WI38 (cell line): ENCODE data around the gene TENM4.
A peak's percentile ranks its signal among the peaks of the same experiment; 100 is the strongest.

ENCODE experiments used
- H3K4me3 ChIP-seq: 2 replicates; pipeline ENCODE4 v1.5.1; 2011; ENCODE audit warnings: low read depth, mild to moderate bottlenecking, control low read depth, low read length
- TF ChIP-seq, protein P1 (sequence below): IDR thresholded peaks from 2 replicates; pipeline ENCODE4 v1.5.1; 2012; ENCODE audit warnings: low read depth, mild to moderate bottlenecking, control low read depth, low read length

Gene TENM4

DNA sequence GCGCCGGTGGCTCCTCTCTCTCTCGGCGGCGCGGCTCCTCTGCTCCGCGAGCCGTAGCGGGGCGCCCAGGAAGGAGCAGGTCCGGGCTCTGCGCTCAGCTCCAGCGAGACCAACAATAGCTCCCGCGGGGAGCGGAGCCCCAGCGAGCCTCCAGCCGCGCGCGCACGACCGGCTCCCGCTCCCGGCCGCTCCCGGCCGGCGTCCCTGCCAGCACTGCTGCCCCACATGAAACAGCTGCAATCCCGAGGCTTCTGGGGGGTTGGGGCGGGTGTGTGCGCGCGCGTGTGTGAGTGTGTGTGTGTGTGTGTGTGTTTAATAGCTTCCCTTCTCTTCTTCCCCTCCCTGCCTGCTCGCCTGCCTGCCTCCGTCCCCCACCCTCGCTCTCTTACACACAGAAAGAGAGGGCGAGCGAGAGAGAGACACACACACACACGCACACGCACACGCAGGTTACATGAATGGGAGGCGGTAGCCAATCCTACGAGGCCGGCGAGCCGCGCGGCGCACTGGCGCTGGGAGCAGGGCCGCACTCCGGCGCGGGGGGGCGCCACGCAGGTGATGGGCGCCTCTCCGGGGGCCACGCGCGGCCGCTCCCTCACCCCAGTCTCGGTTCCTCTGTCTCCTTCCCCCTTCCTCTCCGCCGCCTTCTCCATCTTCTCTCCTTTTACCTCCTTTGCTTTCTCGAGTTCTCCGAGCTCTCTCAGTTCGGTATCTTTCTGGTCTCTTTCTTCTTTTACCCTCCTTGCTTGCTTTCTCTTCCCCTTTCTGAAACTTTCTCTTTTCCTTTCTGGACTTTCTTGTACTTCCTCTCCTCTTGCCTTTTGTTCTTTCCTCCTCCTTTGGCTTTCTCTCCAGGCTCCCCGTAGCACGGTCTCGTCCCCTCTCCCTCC, at the start of gene TENM4:
TSS of gene TENM4 (minus strand) at position 460 of the 890 bp plus-strand sequence. CDS start 371,086 bp downstream, outside the sequence.
- H3K4me3 ChIP-seq: peak within 1 kb of the TSS; percentile 60
- TF ChIP-seq, protein P1, sequence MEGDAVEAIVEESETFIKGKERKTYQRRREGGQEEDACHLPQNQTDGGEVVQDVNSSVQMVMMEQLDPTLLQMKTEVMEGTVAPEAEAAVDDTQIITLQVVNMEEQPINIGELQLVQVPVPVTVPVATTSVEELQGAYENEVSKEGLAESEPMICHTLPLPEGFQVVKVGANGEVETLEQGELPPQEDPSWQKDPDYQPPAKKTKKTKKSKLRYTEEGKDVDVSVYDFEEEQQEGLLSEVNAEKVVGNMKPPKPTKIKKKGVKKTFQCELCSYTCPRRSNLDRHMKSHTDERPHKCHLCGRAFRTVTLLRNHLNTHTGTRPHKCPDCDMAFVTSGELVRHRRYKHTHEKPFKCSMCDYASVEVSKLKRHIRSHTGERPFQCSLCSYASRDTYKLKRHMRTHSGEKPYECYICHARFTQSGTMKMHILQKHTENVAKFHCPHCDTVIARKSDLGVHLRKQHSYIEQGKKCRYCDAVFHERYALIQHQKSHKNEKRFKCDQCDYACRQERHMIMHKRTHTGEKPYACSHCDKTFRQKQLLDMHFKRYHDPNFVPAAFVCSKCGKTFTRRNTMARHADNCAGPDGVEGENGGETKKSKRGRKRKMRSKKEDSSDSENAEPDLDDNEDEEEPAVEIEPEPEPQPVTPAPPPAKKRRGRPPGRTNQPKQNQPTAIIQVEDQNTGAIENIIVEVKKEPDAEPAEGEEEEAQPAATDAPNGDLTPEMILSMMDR: no peak

DNA sequence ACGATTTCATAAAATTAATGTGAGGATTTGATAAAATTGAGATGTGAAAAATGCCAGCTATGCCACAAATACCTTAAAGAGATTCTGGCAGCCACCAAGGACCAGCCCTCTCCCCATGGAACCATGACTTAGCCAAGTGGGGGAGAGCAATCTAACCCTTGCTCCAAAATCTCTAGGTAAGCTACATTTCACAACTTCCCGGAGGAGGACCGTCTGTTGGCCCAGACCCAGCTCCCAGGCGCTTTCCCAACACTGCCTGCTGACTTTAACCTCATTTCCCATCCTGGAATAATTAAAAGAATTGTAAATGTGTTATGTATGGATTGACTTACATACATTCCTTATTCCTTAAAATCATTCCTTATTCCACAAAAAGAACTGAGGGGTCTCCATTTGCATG, 47.5 kb upstream of the TENM4 start:
- H3K4me3 ChIP-seq: no peak overlapping the region
- TF ChIP-seq, protein P1: no peak

DNA sequence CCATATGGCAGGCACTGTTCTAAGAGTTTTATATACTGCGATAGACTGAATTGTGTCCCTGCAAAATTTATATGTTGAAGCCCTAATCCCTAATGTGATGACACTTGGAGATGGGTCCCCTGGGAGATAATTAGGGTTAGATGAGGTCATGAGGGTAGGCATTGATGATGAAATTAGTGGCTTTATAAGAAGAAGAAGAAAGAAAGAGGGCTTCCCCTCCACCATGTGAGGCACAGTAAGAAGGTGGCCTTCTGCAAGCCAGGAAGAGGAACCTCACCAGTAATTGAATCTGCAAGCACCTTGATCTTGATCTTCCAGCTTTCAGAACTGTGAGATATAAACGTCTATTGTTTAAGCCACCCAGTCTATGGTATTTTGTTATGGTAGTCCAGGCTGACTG, 46.6 kb upstream of the TENM4 start:
- TF ChIP-seq, protein P1: no peak
- no peak overlapping the region for H3K4me3 ChIP-seq

DNA sequence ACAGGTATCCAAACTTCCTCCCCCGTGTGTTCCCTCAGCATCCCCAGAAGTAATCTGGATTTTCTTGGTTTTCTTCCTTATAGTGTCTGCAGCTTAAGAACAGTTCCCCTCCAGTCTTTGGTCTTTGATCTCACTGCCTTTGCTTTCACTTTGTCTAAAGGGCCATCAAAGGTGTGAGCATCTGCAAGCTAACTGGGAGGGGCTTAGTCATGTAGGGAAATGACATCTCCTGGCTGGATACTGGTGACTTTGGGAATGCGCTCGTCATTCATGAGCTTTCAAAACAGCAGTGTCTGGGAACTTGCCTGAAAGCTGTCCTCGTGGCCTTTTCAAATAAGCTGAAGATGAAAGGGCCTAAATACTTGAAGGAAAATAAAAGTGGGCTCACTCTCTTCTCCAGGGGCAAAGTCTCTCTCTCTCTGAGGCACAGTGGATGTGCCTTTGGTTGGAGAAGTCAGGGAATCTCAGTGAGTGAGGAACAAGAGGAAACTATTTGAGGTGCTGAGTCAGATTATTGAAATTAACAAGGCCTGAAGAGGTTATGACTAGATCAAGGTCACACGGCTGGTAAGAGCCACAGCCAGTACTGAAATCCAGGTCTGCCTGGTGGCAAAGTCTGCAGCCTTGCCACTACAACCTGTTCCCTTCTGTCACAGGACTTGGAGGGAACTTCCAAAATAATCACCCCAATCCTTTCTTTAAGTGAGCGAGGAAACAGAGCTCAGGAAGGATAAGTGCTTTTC, 45.6 kb upstream of the TENM4 start:
- H3K4me3 ChIP-seq: no peak overlapping the region
- TF ChIP-seq, protein P1: no peak

DNA sequence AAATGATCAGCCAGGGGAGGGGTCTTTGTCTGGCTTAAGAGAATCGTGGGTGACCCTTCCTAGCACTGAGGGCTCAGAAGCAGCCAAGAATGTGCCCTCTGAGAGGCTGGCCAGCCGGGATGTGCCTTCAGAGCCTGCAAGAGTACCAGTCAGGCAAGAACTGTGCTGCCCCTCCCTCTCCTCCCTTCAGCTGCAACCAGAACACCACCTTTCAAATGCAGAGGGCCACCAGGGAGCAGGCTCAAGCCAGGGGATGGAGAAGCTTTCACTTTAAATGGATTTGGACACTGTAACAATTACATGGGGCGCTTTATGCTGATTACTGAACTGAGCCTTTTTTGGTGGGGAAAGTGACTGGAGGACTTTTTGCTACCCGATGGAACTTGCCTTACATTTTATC, 44.9 kb upstream of the TENM4 start:
- TF ChIP-seq, protein P1: no peak
- no peak overlapping the region for H3K4me3 ChIP-seq

DNA sequence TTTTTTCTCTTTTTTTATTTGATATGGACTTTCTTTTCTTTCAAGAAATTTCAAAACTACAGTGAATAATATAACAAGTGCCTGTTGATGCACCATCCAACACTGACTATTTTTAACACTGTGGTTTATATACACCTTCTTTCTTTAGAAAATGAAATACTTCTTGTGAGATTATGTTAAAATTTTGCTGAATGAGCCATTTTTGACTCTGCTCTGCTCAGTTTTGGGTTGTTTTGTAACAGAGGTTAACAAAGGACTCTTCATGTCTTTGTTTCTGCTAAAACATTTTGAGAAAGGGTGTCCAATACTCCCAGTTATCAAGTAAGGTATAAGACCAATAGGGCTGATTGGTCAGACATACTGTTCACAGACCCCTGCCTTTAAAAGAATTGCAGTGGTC, 44.0 kb upstream of the TENM4 start:
- TF ChIP-seq, protein P1: no peak
- no peak overlapping the region for H3K4me3 ChIP-seq

DNA sequence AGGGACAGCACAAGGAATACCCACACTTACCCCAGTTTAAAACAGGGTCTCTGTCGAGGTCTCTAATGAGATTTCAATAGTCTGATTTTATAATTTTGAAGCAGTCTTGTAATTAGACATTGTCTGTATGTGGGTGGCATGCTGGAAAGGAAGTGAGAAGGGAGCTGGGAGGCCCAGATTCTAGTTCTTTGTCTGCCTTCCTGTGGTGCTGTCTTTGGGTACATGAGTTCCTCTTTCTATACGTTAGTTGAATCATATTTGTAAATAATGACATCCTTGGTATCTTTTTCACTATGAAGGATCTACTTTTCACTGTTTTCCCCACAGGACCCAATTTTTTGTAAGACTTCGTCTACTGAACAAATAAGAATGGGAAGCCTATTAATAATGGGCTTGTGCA, 42.0 kb upstream of the TENM4 start:
- H3K4me3 ChIP-seq: no peak overlapping the region
- TF ChIP-seq, protein P1: no peak
